Calu3 (cell line): ENCODE measurements around the gene ZNF587B. TPM values are rescaled to one million over a fixed set of nuclear protein-coding genes. Genes with fewer than 3 reads are reported as not detected.
"Not testable (repeated sequence)": the region's sequence is repeated elsewhere in the genome, so short reads cannot be mapped to it uniquely, and the experiment has no call there.

Experiments used
- BruUV-seq: library from RNA; stranded (reverse); fragments of 400-500 nt; replicated peaks from 2 replicates; lab custom pipeline; 2021; lab: Mats Ljungman, UMichigan
- CTCF ChIA-PET: fragments of 300-600 bp; sonication (Branson Sonifier 250); formaldehyde crosslinking; loops from one replicate; lab custom pipeline; 2022; ENCODE audit warnings: antibody characterized with exemption; lab: Charles Lee
- DNase-seq: peaks from one replicate; pipeline ENCODE4 v3.0.0; 2022
- H3K27ac Mint-ChIP-seq: one replicate; pipeline ENCODE4 v1.8.0; 2022; ENCODE audit warnings: mixed read lengths; ENCODE audit not compliant: unreplicated experiment
- H3K27me3 Mint-ChIP-seq: one replicate; pipeline ENCODE4 v1.8.0; 2022; ENCODE audit warnings: mixed read lengths; ENCODE audit not compliant: unreplicated experiment
- H3K36me3 Mint-ChIP-seq: one replicate; pipeline ENCODE4 v1.8.0; 2022; ENCODE audit warnings: mild to moderate bottlenecking, moderate library complexity, mixed read lengths; ENCODE audit not compliant: insufficient read depth, unreplicated experiment
- H3K4me1 Mint-ChIP-seq: one replicate; pipeline ENCODE4 v1.8.0; 2022; ENCODE audit warnings: mild to moderate bottlenecking, low read depth, mixed read lengths; ENCODE audit not compliant: unreplicated experiment
- H3K4me3 Mint-ChIP-seq: one replicate; pipeline ENCODE4 v1.8.0; 2022; ENCODE audit warnings: mild to moderate bottlenecking, low read depth, moderate library complexity, mixed read lengths; ENCODE audit not compliant: unreplicated experiment
- H3K9me3 Mint-ChIP-seq: one replicate; pipeline ENCODE4 v1.8.0; 2022; ENCODE audit warnings: low read depth, mixed read lengths; ENCODE audit not compliant: unreplicated experiment
- CTCF ChIP-seq: fragments of 200-600 bp; IDR thresholded peaks from one replicate; pipeline ENCODE4 v1.8.0; 2022; ENCODE audit warnings: antibody characterized with exemption; ENCODE audit not compliant: unreplicated experiment
- intact Hi-C: fragments of 100-400 bp; cut with micrococcal nuclease; formaldehyde crosslinking; loops from one replicate; pipeline ENCODE4 v1.10.0; 2022; ENCODE audit not compliant: unreplicated experiment
- total RNA-seq: library from RNA; stranded (reverse); gene quantifications from 2 replicates; pipeline ENCODE4 v1.2.3, GENCODE V29; 2022

Gene ZNF587B
- total RNA-seq, 1 experiment from 2014 or later, result 31.6 TPM

DNA sequence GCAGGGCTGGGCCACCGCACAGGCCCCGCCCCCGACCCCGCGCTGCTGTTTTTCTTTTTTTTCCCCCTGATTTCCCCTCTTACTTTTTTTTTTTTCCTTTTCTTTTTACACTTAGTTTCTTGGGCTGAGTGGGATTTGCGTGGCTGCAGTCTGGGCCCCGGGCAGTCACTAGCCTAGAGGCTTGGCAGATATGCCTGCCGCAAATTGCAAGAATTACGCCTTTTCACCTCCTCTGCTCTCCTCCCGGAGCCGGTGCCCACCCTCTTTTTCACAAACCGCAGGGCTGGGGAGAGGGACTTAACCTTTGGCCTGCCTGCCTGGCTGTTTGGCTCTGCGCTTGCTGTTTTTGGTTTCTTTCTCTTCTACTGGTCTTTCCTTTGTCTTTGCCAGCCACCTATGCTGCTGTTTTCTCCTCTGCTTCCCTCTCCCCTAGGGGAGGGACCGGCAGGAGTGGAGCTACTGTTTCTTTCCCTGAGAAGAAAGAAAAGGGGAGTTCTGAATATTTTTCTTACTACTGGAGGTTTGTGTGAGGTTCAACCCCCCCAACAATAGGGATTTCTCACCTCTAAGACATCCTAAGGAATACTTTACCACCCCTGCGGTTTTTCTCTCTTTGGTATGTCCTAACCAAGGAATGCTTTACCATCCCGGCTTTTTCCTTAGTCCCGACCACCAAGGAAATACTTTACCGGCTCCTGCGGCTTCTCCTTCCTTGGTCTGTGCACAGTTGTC lies 26.3 kb upstream of the ZNF587B start:
- intact Hi-C loops, result no loop called here

DNA sequence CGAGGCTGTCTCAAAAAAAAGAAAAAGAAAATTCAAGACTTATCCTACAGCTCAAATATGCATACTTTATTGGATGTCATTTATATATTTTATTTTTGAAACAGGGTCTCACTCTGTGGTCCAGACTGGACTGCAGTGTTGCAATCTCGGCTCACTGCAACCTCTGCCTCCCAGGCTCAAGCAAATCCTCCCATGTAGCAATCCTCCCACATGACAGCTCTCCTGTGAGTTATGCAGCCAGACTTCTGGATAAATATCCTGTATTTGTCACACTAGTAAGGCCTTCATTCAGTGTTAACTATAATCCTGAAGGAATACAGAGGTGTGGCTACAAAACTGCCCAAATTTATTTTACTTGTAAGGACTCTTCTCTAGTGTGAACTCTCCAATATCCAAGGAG lies 22.6 kb upstream of the ZNF587B start:
- intact Hi-C loops, result no loop called here
- CTCF ChIA-PET, result no interaction called here
- no peak for TF ChIP-seq CTCF
- Mint-ChIP-seq H3K27me3 (no peaks in the 10 kb centered on the region), H3K9me3 (no peaks in the 10 kb centered on the region), H3K4me1 (peaks cover 48% of the 10 kb centered on the region), H3K4me3 (no peak overlapping the region), H3K27ac (peak overlapping the region; percentile 15), H3K36me3 (peaks cover 78% of the 10 kb centered on the region)
- BruUV-seq, result no TSS peak
- DNase-seq, result no peak

More for the DNA sequence above, 26.3 kb upstream of the ZNF587B start:
- peak overlapping the region; percentile 70 for H3K4me3 Mint-ChIP-seq
- no peak for TF ChIP-seq CTCF
- H3K9me3 Mint-ChIP-seq, result no peaks in the 10 kb centered on the region
- CTCF ChIA-PET, result interaction anchor here (1.1 kb wide), 1 partner anchor 9 kb away, joined by 4 read pairs; no protein-coding TSS in a partner anchor
- H3K27ac Mint-ChIP-seq, result peak overlapping the region; percentile 37
- no peaks in the 10 kb centered on the region for H3K27me3 Mint-ChIP-seq
- peak; percentile 43 for DNase-seq
- H3K36me3 Mint-ChIP-seq, result peaks cover 74% of the 10 kb centered on the region
- peaks cover 50% of the 10 kb centered on the region for H3K4me1 Mint-ChIP-seq
- BruUV-seq, result no TSS peak

DNA sequence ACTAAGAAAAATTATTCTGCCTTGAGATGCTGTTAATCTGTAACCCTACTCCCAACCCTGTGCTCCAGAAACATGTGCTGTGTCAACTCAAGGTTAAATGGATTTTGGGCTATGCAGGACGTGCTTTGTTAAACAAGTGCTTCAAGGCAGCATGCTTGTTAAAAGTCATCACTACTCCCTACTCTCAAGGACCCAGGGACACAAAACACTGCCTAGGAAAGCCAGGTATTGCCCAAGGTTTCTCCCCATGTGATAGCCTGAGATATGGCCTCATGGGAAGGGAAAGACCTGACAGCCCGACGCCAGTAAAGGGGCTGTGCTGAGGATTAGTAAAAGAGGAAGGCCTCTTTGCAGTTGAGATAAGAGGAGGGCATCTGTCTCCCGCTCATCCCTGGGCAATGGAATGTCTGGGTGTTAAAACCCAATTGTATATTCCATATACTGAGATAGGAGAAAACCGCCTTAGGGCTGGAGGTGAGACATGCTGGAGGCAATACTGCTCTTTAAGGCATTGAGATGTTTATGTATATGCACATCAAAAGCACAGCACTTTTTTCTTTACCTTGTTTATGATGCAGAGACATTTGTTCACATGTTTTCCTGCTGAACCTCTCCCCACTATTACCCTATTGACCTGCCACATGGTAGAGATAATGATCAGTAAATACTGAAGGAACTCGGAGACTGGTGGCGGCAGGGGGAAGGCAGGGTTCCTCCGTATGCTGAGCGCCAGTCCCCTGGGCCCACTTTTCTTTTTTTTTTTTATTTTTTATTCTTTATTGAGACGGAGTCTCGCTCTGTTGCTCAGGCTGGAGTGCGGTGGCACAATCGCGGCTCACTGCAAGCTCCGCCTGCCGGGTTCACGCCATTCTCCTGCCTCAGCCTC lies 19.4 kb upstream of the ZNF587B start:
- intact Hi-C loops, result loop anchor here (5.0 to 10.0 kb wide), 2 partner anchors 42 to 126 kb away; partner anchors contain the start of gene ZNF551
- peaks cover 46% of the 10 kb centered on the region for H3K4me1 Mint-ChIP-seq

GRCh38 chr19:57812226-57812625 lies 17.9 kb upstream of the ZNF587B start:
- no peaks in the 10 kb centered on the region for H3K27me3 Mint-ChIP-seq

More for the DNA sequence above, 19.4 kb upstream of the ZNF587B start:
- H3K27me3 Mint-ChIP-seq, H3K9me3 Mint-ChIP-seq, DNase-seq, H3K27ac Mint-ChIP-seq, BruUV-seq, H3K4me3 Mint-ChIP-seq: not testable (repeated sequence)
- H3K36me3 Mint-ChIP-seq, result peaks cover 81% of the 10 kb centered on the region
- CTCF ChIA-PET, result interaction anchor here (0.7 kb wide), 1 partner anchor 511 kb away, joined by 3 read pairs; no protein-coding TSS in a partner anchor

GRCh38 chr19:57812975-57813820 lies 16.9 kb upstream of the ZNF587B start:
- CTCF ChIA-PET, result interaction anchor here (0.5 to 0.6 kb wide), 2 partner anchors 9 to 395 kb away, joined by 3 to 4 read pairs; no protein-coding TSS in a partner anchor
- Mint-ChIP-seq H3K4me1 (peaks cover 54% of the 10 kb centered on the region), H3K4me3 (peak overlapping the region; percentile 90), H3K27ac (peak overlapping the region; percentile 49), H3K36me3 (peaks cover 73% of the 10 kb centered on the region)
- BruUV-seq, H3K9me3 Mint-ChIP-seq, DNase-seq, H3K27me3 Mint-ChIP-seq: not testable (repeated sequence)
- intact Hi-C loops, result loop anchor here (5.0 to 10.0 kb wide), 2 partner anchors 39 to 128 kb away; partner anchors contain the start of gene ZNF551

More at GRCh38 chr19:57812226-57812625, 17.9 kb upstream of the ZNF587B start:
- CTCF ChIA-PET, result interaction anchor here (0.7 kb wide), 1 partner anchor 88 kb away, joined by 3 read pairs; no protein-coding TSS in a partner anchor
- no TSS peak for BruUV-seq
- DNase-seq, result no peak
- Mint-ChIP-seq H3K36me3 (peaks cover 81% of the 10 kb centered on the region), H3K9me3 (no peaks in the 10 kb centered on the region), H3K27ac (peak overlapping the region; percentile 57), H3K4me1 (peaks cover 54% of the 10 kb centered on the region), H3K4me3 (peak overlapping the region; percentile 90)
- no peak for TF ChIP-seq CTCF
- intact Hi-C loops, result loop anchor here (5.0 to 10.0 kb wide), 2 partner anchors 40 to 127 kb away; partner anchors contain the start of gene ZNF551
